ENCODE measurements around the gene EME1.

DNA sequence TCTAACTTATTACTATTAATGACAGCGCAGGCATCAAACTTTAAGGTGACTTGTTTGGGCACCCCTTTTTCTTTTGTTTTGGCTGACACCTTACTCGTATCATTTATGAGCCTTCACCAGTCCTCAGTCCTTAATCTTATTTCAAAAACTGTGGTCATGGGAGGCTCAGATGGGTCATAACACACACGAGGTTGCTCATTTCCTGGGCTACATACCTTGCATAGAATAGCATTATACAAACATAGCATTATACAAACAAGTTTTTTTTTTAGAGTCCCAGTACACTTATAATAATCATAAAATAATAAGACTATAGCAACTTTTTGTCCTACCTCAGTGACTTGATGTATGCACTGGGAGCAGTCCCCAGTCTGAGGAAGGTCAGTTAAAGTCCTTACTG, 41.8 kb downstream of the EME1 start:
- TF ChIP-seq CTCF (IDR thresholded peaks at IDR 0.05; ENCODE audit: insufficient read depth, low read length) (no peak), POLR2AphosphoS5 (IDR thresholded peaks at IDR 0.05; ENCODE audit: low read depth) (no peak), SPI1 (IDR thresholded peaks at IDR 0.05; ENCODE audit: borderline replicate concordance, low read depth) (no peak)

Data from HL-60 (cell line).